GM12878 (cell line): Measurements from ENCODE around the gene HEXIM2. TPM values are rescaled to one million over a fixed set of nuclear protein-coding genes. Genes with fewer than 3 reads are reported as not detected.

Experiments
- CHD4 ChIP-seq: fragments of 200-600 bp; sonication (generic); IDR thresholded peaks from 2 replicates; pipeline ENCODE4 v1.6.1; 2016; ENCODE audit warnings: mild to moderate bottlenecking
- DPF2 ChIP-seq: fragments of 450-650 bp; IDR thresholded peaks from 2 replicates; pipeline ENCODE4 v1.6.1; 2017; ENCODE audit warnings: mild to moderate bottlenecking
- EED ChIP-seq: sonication (generic); IDR thresholded peaks from 2 replicates; pipeline ENCODE4 v1.6.1; 2016; ENCODE audit warnings: antibody characterized with exemption, low read depth
- EZH2 ChIP-seq: IDR thresholded peaks from 2 replicates; pipeline ENCODE4 v1.6.1; 2012; ENCODE audit warnings: low read depth, mild to moderate bottlenecking, control low read depth, inconsistent platforms, low read length, borderline replicate concordance; ENCODE audit not compliant: control insufficient read depth
- FOXM1 ChIP-seq: IDR thresholded peaks from 2 replicates; pipeline ENCODE4 v1.6.1; 2012; ENCODE audit warnings: low read depth, mild to moderate bottlenecking, inconsistent platforms, low read length, moderate library complexity
- NKRF ChIP-seq: fragments of 450-650 bp; conservative IDR thresholded peaks from 2 replicates; pipeline ENCODE4 v1.6.1; 2017; ENCODE audit warnings: mild to moderate bottlenecking, moderate library complexity
- POLR2AphosphoS2 ChIP-seq: IDR thresholded peaks from 2 replicates; pipeline ENCODE4 v1.6.1; 2011; ENCODE audit warnings: low read depth, mild to moderate bottlenecking, low read length, improper control_type of control experiment, moderate library complexity
- SMARCA5 ChIP-seq: fragments of 450-650 bp; IDR thresholded peaks from 2 replicates; pipeline ENCODE4 v1.6.1; 2017; ENCODE audit warnings: mild to moderate bottlenecking
- SREBF1 ChIP-seq: IDR thresholded peaks from 2 replicates; pipeline ENCODE4 v1.6.1; 2012; ENCODE audit warnings: mild to moderate bottlenecking, low read length
- ZBTB33 ChIP-seq: fragments of 450-650 bp; IDR thresholded peaks from 2 replicates; pipeline ENCODE4 v1.6.1; 2017; ENCODE audit warnings: mild to moderate bottlenecking
- ZNF207 ChIP-seq: fragments of 450-650 bp; IDR thresholded peaks from 2 replicates; pipeline ENCODE4 v1.6.1; 2014; ENCODE audit warnings: antibody characterized with exemption, mild to moderate bottlenecking, borderline replicate concordance
- polyA plus RNA-seq, 11 experiments: library from polyadenylated mRNA; depleted of rRNA in 4 of 11; unstranded in 6 of 11; stranded (reverse) in 5 of 11; fragments of >200 nt; fragmentation: Nextera tagmentation in 4 of 11; fragmentation: Illumina TruSeq in 1 of 11; extraction: Ambion mirVana in 4 of 11; extraction: Trizol in 1 of 11; gene quantifications; 1 replicate in 1 of 11; 2 replicates in 10 of 11; pipeline versions ENCODE4 v1.2.1 to v1.2.3, GENCODE V29; 2011 to 2016; ENCODE audit warnings: inconsistent platforms in 2 of 11, missing spikeins in 2 of 11, low read depth in 1 of 11
- total RNA-seq, 4 experiments: library from RNA; depleted of rRNA in 3 of 4; stranded (reverse); fragments of >200 nt in 3 of 4; fragmentation: Illumina TruSeq in 1 of 4; extraction: Trizol in 1 of 4; gene quantifications; 2 replicates each; pipeline versions ENCODE4 v1.2.1 to v1.2.3, GENCODE V29; 2013 to 2021
- TF ChIP-seq, protein P1 (sequence below): fragments of 450-650 bp; IDR thresholded peaks from 2 replicates; pipeline ENCODE4 v1.6.1; 2018; ENCODE audit warnings: mild to moderate bottlenecking, low read depth, moderate library complexity; ENCODE audit not compliant: partially characterized antibody
- TF ChIP-seq, protein P2 (sequence below): IDR thresholded peaks from 2 replicates; pipeline ENCODE4 v1.6.1; 2012; ENCODE audit warnings: improper control_type of control experiment, low read depth, low read length; ENCODE audit not compliant: insufficient replicate concordance
- TF ChIP-seq, protein P3 (sequence below): IDR thresholded peaks from 2 replicates; pipeline ENCODE4 v1.6.1; 2011; ENCODE audit warnings: borderline replicate concordance, low read depth, mild to moderate bottlenecking, moderate library complexity, low read length; ENCODE audit not compliant: insufficient read depth, poor library complexity, severe bottlenecking

Gene HEXIM2
- total and polyA plus RNA-seq, 10 of the 15 experiments (the other 5 are each of a cell fraction or from before 2014, with no cell fraction given), result 0.10 to 10.3 (median 6.4) TPM

DNA sequence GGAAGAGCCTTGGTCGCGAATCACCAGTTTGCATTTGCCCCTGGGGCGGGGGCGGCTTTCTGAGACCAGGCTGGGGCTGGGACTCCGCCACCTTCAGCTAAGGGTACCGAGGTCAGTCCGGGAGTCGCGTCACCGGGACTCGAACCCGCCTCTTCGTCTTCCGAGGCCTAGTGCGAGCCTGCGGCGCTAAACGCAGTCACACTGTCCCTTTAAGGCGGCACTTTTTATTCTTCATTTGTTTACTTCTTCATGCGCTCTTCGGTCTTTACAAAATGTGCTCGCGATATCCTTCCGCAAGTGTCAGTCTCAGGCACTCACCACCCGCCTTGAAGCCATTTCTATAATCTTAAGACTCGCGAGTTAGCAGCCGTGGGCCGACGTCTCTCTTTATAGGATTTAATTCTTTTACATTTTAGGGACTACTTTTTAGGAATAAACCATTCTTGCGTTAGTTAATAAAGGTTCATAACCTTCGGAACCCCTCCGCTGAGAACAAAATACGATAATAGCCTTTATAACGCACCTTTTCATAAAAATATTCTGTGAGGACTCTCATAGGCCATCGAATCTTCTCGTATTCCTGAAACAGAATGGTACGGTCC, 14.0 kb upstream of the HEXIM2 start (continued):
- TF ChIP-seq, protein P1, sequence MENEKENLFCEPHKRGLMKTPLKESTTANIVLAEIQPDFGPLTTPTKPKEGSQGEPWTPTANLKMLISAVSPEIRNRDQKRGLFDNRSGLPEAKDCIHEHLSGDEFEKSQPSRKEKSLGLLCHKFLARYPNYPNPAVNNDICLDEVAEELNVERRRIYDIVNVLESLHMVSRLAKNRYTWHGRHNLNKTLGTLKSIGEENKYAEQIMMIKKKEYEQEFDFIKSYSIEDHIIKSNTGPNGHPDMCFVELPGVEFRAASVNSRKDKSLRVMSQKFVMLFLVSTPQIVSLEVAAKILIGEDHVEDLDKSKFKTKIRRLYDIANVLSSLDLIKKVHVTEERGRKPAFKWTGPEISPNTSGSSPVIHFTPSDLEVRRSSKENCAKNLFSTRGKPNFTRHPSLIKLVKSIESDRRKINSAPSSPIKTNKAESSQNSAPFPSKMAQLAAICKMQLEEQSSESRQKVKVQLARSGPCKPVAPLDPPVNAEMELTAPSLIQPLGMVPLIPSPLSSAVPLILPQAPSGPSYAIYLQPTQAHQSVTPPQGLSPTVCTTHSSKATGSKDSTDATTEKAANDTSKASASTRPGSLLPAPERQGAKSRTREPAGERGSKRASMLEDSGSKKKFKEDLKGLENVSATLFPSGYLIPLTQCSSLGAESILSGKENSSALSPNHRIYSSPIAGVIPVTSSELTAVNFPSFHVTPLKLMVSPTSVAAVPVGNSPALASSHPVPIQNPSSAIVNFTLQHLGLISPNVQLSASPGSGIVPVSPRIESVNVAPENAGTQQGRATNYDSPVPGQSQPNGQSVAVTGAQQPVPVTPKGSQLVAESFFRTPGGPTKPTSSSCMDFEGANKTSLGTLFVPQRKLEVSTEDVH, result peak; percentile 90
- TF ChIP-seq, protein P2, sequence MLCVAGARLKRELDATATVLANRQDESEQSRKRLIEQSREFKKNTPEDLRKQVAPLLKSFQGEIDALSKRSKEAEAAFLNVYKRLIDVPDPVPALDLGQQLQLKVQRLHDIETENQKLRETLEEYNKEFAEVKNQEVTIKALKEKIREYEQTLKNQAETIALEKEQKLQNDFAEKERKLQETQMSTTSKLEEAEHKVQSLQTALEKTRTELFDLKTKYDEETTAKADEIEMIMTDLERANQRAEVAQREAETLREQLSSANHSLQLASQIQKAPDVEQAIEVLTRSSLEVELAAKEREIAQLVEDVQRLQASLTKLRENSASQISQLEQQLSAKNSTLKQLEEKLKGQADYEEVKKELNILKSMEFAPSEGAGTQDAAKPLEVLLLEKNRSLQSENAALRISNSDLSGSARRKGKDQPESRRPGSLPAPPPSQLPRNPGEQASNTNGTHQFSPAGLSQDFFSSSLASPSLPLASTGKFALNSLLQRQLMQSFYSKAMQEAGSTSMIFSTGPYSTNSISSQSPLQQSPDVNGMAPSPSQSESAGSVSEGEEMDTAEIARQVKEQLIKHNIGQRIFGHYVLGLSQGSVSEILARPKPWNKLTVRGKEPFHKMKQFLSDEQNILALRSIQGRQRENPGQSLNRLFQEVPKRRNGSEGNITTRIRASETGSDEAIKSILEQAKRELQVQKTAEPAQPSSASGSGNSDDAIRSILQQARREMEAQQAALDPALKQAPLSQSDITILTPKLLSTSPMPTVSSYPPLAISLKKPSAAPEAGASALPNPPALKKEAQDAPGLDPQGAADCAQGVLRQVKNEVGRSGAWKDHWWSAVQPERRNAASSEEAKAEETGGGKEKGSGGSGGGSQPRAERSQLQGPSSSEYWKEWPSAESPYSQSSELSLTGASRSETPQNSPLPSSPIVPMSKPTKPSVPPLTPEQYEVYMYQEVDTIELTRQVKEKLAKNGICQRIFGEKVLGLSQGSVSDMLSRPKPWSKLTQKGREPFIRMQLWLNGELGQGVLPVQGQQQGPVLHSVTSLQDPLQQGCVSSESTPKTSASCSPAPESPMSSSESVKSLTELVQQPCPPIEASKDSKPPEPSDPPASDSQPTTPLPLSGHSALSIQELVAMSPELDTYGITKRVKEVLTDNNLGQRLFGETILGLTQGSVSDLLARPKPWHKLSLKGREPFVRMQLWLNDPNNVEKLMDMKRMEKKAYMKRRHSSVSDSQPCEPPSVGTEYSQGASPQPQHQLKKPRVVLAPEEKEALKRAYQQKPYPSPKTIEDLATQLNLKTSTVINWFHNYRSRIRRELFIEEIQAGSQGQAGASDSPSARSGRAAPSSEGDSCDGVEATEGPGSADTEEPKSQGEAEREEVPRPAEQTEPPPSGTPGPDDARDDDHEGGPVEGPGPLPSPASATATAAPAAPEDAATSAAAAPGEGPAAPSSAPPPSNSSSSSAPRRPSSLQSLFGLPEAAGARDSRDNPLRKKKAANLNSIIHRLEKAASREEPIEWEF, result peak; percentile 56
- TF ChIP-seq POLR2AphosphoS2 (peak; percentile 12; the same call in 1 of the 2 replicates), CHD4 (no peak), SREBF1 (peak; percentile 97), EED (no peak), FOXM1 (peak; percentile 86), ZBTB33 (0 out of 2 replicates have a peak, but pooled peaks have one; percentile 73), ZNF207 (peak; percentile 99), SMARCA5 (peak; percentile 81; the same call in 1 of the 2 replicates), EZH2 (no peak), NKRF (peak; percentile 74; the same call in 1 of the 2 replicates), DPF2 (no peak; the same call in 1 of the 2 replicates)
- TF ChIP-seq, protein P3, sequence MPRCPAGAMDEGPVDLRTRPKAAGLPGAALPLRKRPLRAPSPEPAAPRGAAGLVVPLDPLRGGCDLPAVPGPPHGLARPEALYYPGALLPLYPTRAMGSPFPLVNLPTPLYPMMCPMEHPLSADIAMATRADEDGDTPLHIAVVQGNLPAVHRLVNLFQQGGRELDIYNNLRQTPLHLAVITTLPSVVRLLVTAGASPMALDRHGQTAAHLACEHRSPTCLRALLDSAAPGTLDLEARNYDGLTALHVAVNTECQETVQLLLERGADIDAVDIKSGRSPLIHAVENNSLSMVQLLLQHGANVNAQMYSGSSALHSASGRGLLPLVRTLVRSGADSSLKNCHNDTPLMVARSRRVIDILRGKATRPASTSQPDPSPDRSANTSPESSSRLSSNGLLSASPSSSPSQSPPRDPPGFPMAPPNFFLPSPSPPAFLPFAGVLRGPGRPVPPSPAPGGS, result peak; percentile 34
